Measurements from ENCODE around the gene RTP2. TPM values are rescaled to one million over a fixed set of nuclear protein-coding genes. Genes with fewer than 3 reads are reported as not detected.

The RTP2 gene
- total and polyA plus RNA-seq, 2 of the 4 experiments (the other 2 are of a cell fraction), result not detected

GRCh38 chr3:187741403-187742350, 39.3 kb upstream of the RTP2 start:
- Histone ChIP-seq H3K56ac (ENCODE audit: extremely low read depth, insufficient read depth, low read length) (peak overlapping the region; percentile 71), H3K27ac (ENCODE audit: insufficient read depth, low read length) (peak overlapping the region; percentile 97), H2AFZ (replicated peaks; ENCODE audit: low read length, poor library complexity) (peak overlapping the region; percentile 72), H3K4me3 (ENCODE audit: insufficient read depth, low read depth, low read length) (peak overlapping the region; percentile 46), H4K8ac (ENCODE audit: low read depth in 2 of 2, low read length in 2 of 2) (peak overlapping the region; percentile 16 to 85; a peak in 3 of 4 replicates), H3K9ac (ENCODE audit: low read depth, low read length) (peak overlapping the region; percentile 88), H3K4me1 (ENCODE audit: control insufficient read depth, insufficient read depth, low read length) (peaks cover 11% of the 10 kb centered on the region), H4K91ac (ENCODE audit: insufficient read depth, low read depth, low read length) (peak overlapping the region; percentile 65), H2BK20ac (ENCODE audit: low read depth, low read length) (peak overlapping the region; percentile 53; the same call in 1 of the 2 replicates), H2BK15ac (ENCODE audit: low read depth, low read length) (peak overlapping the region; percentile 59; the same call in 2 of the 3 replicates), H3K18ac (ENCODE audit: low read depth, low read length) (peak overlapping the region; percentile 62), H3K9me1 (ENCODE audit: insufficient read depth, low read length) (0 out of 2 replicates have a peak, but pooled peaks cover 4% of the 10 kb centered on the region), H3K14ac (replicated peaks; ENCODE audit: low read depth, low read length) (peak overlapping the region; percentile 90), H3K36me3 (ENCODE audit: control insufficient read depth, insufficient read depth, low read length) (no peaks in the 10 kb centered on the region), H4K20me1 (ENCODE audit: insufficient read depth, low read length) (peaks cover 46% of the 10 kb centered on the region), H3K4ac (ENCODE audit: low read depth, low read length) (peak overlapping the region; percentile 90), H2BK5ac (ENCODE audit: low read depth, low read length, poor library complexity, severe bottlenecking) (peak overlapping the region; percentile 86), H3K79me1 (ENCODE audit: low read depth in 1 of 2, low read length in 2 of 2) (peaks cover 5 to 71% of the 10 kb centered on the region in 2 experiments), H2BK120ac (ENCODE audit: low read depth, low read length) (peak overlapping the region; percentile 76), H3K9me3 (ENCODE audit: control insufficient read depth, insufficient read depth, low read length) (no peaks in the 10 kb centered on the region), H2AK5ac (ENCODE audit: low read depth, low read length) (peak overlapping the region; percentile 81), H4K5ac (ENCODE audit: low read depth, low read length) (peak overlapping the region; percentile 3), H2AK9ac (replicated peaks; ENCODE audit: low read depth, low read length, poor library complexity) (peak overlapping the region; percentile 88), H3K4me2 (ENCODE audit: low read depth, low read length) (peak overlapping the region; percentile 99), H3K27me3 (ENCODE audit: control insufficient read depth, insufficient read depth, low read length) (no peaks in the 10 kb centered on the region), H3K23ac (ENCODE audit: low read depth, low read length) (peak overlapping the region; percentile 97)
- peak; percentile 78 for DNase-seq
- ChIA-PET POLR2A (ENCODE audit: unreplicated experiment) (interaction anchor here (0.6 kb wide), 1 partner anchor 238 kb away, joined by 3 read pairs; no protein-coding TSS in a partner anchor), CTCF (interaction anchor here (0.6 to 4.5 kb wide), 15 partner anchors 212 to 1402 kb away, joined by 3 to 96 read pairs (median 4); no protein-coding TSS in a partner anchor)
- 8% methylated on average over 14 of the region's 35 CpGs; no CpG with 5 or more reads in 1 of the 2 experiments for WGBS, 2 experiments (ENCODE audit: extremely low coverage in 2 of 2, insufficient read length in 1 of 2)
- intact Hi-C loops (cut with micrococcal nuclease), result loop anchor here (1.0 to 5.0 kb wide), 10 partner anchors 311 to 1301 kb away; partner anchors contain the start of gene LPP
- in situ Hi-C loops (cut with MboI; ENCODE audit: low sequenced_read_pairs), result loop anchor here (5.0 to 25.0 kb wide), 7 partner anchors 433 to 1211 kb away; no protein-coding TSS in a partner anchor
- no TSS peak for BruUV-seq (replicated peaks)
- 0 out of 2 replicates have a peak, but pooled peaks have one; percentile 1 for ATAC-seq (ENCODE audit: low read depth)
- dilution Hi-C loops (cut with HindIII; ENCODE audit: low sequenced_read_pairs, unreplicated experiment), result loop anchor here (10.0 to 25.0 kb wide), 2 partner anchors 571 to 1213 kb away; no protein-coding TSS in a partner anchor
- peak; percentile 79 for TF ChIP-seq SMC3 (IDR thresholded peaks at IDR 0.05; ENCODE audit: low read depth, low read length)
- no peak for TF ChIP-seq MAFK (IDR thresholded peaks at IDR 0.05; ENCODE audit: low read depth, low read length)
- TF ChIP-seq MXI1 (IDR thresholded peaks at IDR 0.05; ENCODE audit: borderline replicate concordance, low read depth, low read length), result peak; percentile 84
- TF ChIP-seq CEBPB (IDR thresholded peaks at IDR 0.05; ENCODE audit: low read depth, low read length), result peak; percentile 80
- no peak for TF ChIP-seq CHD1 (IDR thresholded peaks at IDR 0.05; ENCODE audit: low read depth, low read length)
- TF ChIP-seq RFX5 (IDR thresholded peaks at IDR 0.05; ENCODE audit: low read depth, low read length), result no peak
- TF ChIP-seq ELK1 (IDR thresholded peaks at IDR 0.05; ENCODE audit: borderline replicate concordance, low read depth, low read length), result no peak
- no peak for TF ChIP-seq USF2 (IDR thresholded peaks at IDR 0.05; ENCODE audit: low read depth, low read length)
- no peak for TF ChIP-seq RCOR1 (IDR thresholded peaks at IDR 0.05; ENCODE audit: insufficient replicate concordance, low read length)
- peak; percentile 25; the same call in 1 of the 2 replicates for TF ChIP-seq MAZ (IDR thresholded peaks at IDR 0.05; ENCODE audit: borderline replicate concordance, low read depth, low read length)
- TF ChIP-seq CTCF (conservative IDR thresholded peaks at IDR 0.05; ENCODE audit: low read depth, low read length), result peak; percentile 89
